ENCODE measurements around the gene SYCN. TPM values are rescaled to one million over a fixed set of nuclear protein-coding genes. Genes with fewer than 3 reads are reported as not detected.
A peak's percentile ranks its signal among the peaks of the same experiment; 100 is the strongest.

SYCN gene
- total and polyA plus RNA-seq, 8 donors, result not detected

DNA sequence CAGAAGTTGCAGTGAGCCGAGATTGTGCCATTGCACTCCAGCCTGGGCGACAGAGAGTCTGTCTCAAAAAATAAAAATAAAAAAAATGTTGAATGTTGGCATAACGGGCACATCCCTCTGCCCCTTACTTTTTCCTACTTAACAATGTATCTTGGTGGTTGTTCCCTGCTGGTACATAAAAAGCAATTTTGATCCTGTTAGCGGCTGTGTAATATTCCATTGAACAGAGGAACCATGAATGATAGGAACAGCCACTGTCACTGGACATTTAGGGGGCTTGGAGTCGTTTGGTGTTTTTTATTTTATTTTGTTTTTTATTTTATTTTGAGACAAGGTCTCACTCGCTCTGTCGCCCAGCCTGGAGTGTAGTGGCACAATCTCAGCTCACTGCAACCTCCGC is 17.7 kb downstream of the SYCN start:
- DNase-seq (no peak), ATAC-seq (no peak)
- H3K4me1 ChIP-seq, result no peaks in the 10 kb centered on the region
- intact Hi-C loops (cut with DNase I), result loop anchor here in 1 of 2 donors (5.0 kb wide), 1 partner anchor 64 kb away; no protein-coding TSS in a partner anchor
- H3K27me3 ChIP-seq, result peaks cover 3 to 17% of the 10 kb centered on the region in 2 donors
- H3K27ac ChIP-seq, result no peak overlapping the region
- peaks cover 0 to 1% of the 10 kb centered on the region in 2 donors for H3K36me3 ChIP-seq
- H3K4me3 ChIP-seq, result no peak overlapping the region
- no peaks in the 10 kb centered on the region for H3K9me3 ChIP-seq
- TF ChIP-seq, protein P1, sequence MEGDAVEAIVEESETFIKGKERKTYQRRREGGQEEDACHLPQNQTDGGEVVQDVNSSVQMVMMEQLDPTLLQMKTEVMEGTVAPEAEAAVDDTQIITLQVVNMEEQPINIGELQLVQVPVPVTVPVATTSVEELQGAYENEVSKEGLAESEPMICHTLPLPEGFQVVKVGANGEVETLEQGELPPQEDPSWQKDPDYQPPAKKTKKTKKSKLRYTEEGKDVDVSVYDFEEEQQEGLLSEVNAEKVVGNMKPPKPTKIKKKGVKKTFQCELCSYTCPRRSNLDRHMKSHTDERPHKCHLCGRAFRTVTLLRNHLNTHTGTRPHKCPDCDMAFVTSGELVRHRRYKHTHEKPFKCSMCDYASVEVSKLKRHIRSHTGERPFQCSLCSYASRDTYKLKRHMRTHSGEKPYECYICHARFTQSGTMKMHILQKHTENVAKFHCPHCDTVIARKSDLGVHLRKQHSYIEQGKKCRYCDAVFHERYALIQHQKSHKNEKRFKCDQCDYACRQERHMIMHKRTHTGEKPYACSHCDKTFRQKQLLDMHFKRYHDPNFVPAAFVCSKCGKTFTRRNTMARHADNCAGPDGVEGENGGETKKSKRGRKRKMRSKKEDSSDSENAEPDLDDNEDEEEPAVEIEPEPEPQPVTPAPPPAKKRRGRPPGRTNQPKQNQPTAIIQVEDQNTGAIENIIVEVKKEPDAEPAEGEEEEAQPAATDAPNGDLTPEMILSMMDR (IDR thresholded peaks at IDR 0.05), result no peak

DNA sequence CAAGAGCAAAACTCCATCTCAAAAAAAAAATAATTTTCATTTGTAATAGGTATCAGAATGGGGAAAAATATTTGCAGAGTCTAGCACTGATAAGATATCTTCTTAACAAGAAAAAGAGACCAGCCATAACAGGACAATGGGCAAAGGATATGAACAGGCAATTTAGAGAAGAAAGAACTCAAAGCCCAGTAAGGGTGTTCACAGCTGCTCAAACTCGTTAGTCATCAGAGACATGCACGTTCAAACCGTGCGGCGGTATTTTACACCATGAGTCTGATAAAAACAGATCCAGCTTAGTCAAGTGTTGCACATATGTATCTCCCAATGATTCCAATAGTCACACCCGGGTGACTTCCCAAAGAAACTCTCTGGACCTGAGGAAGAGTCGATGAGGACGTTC is 21.0 kb downstream of the SYCN start:
- no peaks in the 10 kb centered on the region for H3K27me3 ChIP-seq
- ATAC-seq, result no peak
- no peaks in the 10 kb centered on the region for H3K9me3 ChIP-seq
- DNase-seq, result no peak
- TF ChIP-seq, protein P1 (IDR thresholded peaks at IDR 0.05), result no peak
- H3K4me1 ChIP-seq, result no peaks in the 10 kb centered on the region
- intact Hi-C loops (cut with DNase I), result no loop called here
- no peak overlapping the region for H3K4me3 ChIP-seq
- no peak overlapping the region for H3K27ac ChIP-seq
- H3K36me3 ChIP-seq, result peaks cover 0 to 33% of the 10 kb centered on the region in 2 donors

DNA sequence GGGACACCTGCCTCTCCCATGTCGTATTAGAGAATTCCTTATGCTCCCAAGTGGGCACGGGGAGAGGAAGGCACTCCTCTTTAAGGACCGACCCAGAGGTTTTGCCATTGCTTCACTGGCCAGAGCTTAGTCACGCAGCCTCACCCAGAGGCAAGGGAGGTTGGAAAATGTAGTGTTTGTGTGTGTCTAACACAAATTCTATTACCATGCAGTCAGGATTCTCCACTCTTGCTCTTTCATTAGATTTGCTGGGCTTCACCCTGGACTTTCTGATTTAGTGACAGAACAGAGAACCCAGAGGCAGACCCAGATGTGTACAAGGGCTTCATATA is 21.9 kb downstream of the SYCN start:
- Histone ChIP-seq H3K9me3 (no peaks in the 10 kb centered on the region), H3K27me3 (no peaks in the 10 kb centered on the region), H3K36me3 (peaks cover 0 to 43% of the 10 kb centered on the region in 2 donors), H3K27ac (no peak overlapping the region), H3K4me1 (no peaks in the 10 kb centered on the region), H3K4me3 (no peak overlapping the region)
- intact Hi-C loops (cut with DNase I), result no loop called here
- TF ChIP-seq, protein P1 (IDR thresholded peaks at IDR 0.05), result no peak
- DNase-seq (no peak), ATAC-seq (peak; percentile 76)

DNA sequence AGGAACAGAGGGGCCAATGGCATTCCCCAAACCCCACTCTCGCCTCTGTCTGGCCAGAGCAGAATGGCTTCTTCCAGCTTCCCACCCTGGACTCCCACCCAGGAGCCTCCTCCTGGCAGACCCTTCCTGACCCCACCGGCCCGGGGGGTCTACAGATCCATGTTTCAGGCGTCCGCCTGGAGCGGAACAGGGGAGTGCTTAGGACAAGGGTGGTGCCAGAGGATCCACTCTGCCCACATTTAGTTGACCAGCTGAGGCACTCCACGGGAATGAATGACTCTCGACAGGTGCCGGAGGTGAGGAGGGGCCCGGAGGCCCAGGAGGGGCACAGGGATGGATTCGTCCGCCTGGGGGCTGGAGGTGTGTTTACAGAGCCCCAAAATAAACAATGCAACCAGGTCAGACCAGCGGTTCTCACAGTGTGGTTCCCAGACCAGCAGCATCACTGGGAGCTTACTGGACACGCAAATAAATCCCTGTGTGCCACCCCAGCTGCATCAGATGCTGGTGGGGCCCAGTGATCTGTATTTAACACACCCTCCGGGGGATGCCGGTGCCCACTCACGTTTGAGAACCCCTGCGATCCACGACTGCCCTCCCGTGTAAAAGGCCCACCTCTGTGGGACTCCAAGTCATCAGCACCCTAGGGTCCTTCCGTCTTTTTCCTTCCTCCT is 22.4 kb downstream of the SYCN start:
- ATAC-seq, result peak; percentile 26
- H3K27ac ChIP-seq, result no peak overlapping the region
- no peaks in the 10 kb centered on the region for H3K4me1 ChIP-seq
- intact Hi-C loops (cut with DNase I), result no loop called here
- H3K27me3 ChIP-seq, result no peaks in the 10 kb centered on the region
- DNase-seq, result no peak
- peaks cover 0 to 48% of the 10 kb centered on the region in 2 donors for H3K36me3 ChIP-seq
- no peaks in the 10 kb centered on the region for H3K9me3 ChIP-seq
- H3K4me3 ChIP-seq, result no peak overlapping the region
- TF ChIP-seq, protein P1 (IDR thresholded peaks at IDR 0.05), result no peak

DNA sequence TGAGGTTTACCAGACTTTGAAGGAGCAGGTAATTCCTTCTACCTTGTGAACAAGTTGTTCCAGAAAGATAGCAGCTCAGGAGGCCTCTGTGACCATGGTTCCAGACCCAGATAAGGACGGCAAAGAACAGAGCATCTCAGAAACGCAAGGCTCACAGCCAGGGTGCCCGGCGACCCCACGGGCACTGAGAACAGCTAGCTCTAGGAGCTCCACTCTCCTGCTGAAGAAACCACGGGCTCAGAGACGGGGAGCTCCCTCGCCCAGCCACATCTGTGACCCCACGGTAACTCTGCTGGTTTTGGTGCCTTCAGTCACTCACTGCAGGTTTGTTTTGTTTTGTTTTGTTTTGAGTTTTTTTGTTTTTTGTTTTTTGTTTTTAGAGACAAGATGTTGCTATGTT is 23.3 kb downstream of the SYCN start:
- TF ChIP-seq, protein P1 (IDR thresholded peaks at IDR 0.05), result no peak
- Histone ChIP-seq H3K36me3 (peaks cover 0 to 57% of the 10 kb centered on the region in 2 donors), H3K4me1 (no peaks in the 10 kb centered on the region), H3K9me3 (no peaks in the 10 kb centered on the region), H3K27me3 (no peaks in the 10 kb centered on the region), H3K27ac (no peak overlapping the region), H3K4me3 (no peak overlapping the region)
- intact Hi-C loops (cut with DNase I), result no loop called here
- DNase-seq (no peak), ATAC-seq (no peak)

Data from left lung (tissue), 10 donors.